Ovary (tissue), 9 donors: ENCODE data around the gene FECH. TPM values are rescaled to one million over a fixed set of nuclear protein-coding genes. Genes with fewer than 3 reads are reported as not detected.

Source experiments
- DNase-seq, 5 donors: peaks; one replicate each; pipeline ENCODE4 v3.0.0-alpha.2; 2019 to 2020
- H3K27ac ChIP-seq, 2 donors: fragments of 200-600 bp; one replicate each; pipeline versions ENCODE4 v1.5.1 to v1.8.0; 2019 to 2022
- H3K27me3 ChIP-seq: fragments of 200-600 bp; one replicate; pipeline ENCODE4 v1.8.0; 2022
- H3K36me3 ChIP-seq: fragments of 200-600 bp; sonication (generic); one replicate; pipeline ENCODE4 v1.5.1; 2019
- H3K4me1 ChIP-seq: one replicate; pipeline ENCODE4 v1.8.1; 2013; ENCODE audit warnings: mild to moderate bottlenecking, moderate library complexity; ENCODE audit not compliant: insufficient read depth
- H3K4me3 ChIP-seq: fragments of 200-600 bp; sonication (generic); one replicate; pipeline ENCODE4 v1.5.1; 2017
- H3K9me3 ChIP-seq, 2 donors: fragments of 200-600 bp in 1 of 2; sonication (generic) in 1 of 2; one replicate each; pipeline versions ENCODE4 v1.5.1 to v1.8.1; 2013 to 2019; ENCODE audit warnings: mild to moderate bottlenecking in 1 of 2, moderate library complexity in 1 of 2
- EP300 ChIP-seq: sonication (generic); formaldehyde crosslinking; IDR thresholded peaks from one replicate; pipeline ENCODE4 v1.6.1; 2017; ENCODE audit warnings: antibody characterized with exemption
- POLR2A ChIP-seq: fragments of 450-650 bp; IDR thresholded peaks from one replicate; pipeline ENCODE4 v1.6.1; 2017; ENCODE audit warnings: antibody characterized with exemption, mild to moderate bottlenecking, moderate library complexity
- WGBS, 3 donors: extraction: QIAGEN DNeasy Blood & Tissue Kit in 1 of 3; methylation state at CpG; one replicate each; pipeline versions ENCODE4 v1.1.5 to v1.1.7; 2013 to 2017; 5-methylcytosine and 5-hydroxymethylcytosine counted together
- intact Hi-C, 4 donors: fragments of 100-400 bp; cut with DNase I; formaldehyde crosslinking; loops; one replicate each; pipeline versions ENCODE4 v1.11.0 to v1.15.1; 2022 to 2023
- polyA plus RNA-seq, 2 donors: library from polyadenylated mRNA; stranded (reverse); fragments of 200-250 nt in 1 of 2; fragments of 350-450 nt in 1 of 2; fragmentation: Illumina TruSeq in 1 of 2; extraction: RNeasy Lipid Tissue Mini Kit (QIAGEN cat#74804) in 1 of 2; gene quantifications; one replicate each; pipeline ENCODE4 v1.2.3, GENCODE V29; 2013 to 2014
- total RNA-seq, 7 donors: library from RNA; depleted of rRNA in 2 of 7; stranded (reverse); fragments of >200 nt in 2 of 7; fragmentation: NEBNext Ultra II Directional in 3 of 7; extraction: Animal tissue kit (Norgen Biotek cat#: 25700) in 3 of 7; gene quantifications; one replicate each; pipeline versions ENCODE4 v1.1.0 to v1.2.4, GENCODE V29; 2016 to 2023
- TF ChIP-seq, protein P1 (sequence below), 3 donors: fragments of 450-650 bp in 2 of 3; fragments of 200-600 bp in 1 of 3; IDR thresholded peaks; one replicate each; pipeline versions ENCODE4 v1.5.1 to v1.8.0; 2016 to 2022; ENCODE audit warnings: antibody characterized with exemption in 3 of 3, mild to moderate bottlenecking in 1 of 3
- donor health status: DM: no; HTN: no; CAD: no; lungs with moderate emphysema.
- donor health status: DM: no; HTN: no; CAD: no.
- donor health status: Bipolar disorder and iron deficiency.
- donor health status: DM: yes; HTN: yes; CAD: no.
- donor health status: DM: no; HTN: no; CAD: no.
- donor health status: DM: yes; HTN: yes; CAD: no.

The FECH gene
- total and polyA plus RNA-seq, 9 donors: 10.0 to 35.8 (median 19.4) TPM

DNA sequence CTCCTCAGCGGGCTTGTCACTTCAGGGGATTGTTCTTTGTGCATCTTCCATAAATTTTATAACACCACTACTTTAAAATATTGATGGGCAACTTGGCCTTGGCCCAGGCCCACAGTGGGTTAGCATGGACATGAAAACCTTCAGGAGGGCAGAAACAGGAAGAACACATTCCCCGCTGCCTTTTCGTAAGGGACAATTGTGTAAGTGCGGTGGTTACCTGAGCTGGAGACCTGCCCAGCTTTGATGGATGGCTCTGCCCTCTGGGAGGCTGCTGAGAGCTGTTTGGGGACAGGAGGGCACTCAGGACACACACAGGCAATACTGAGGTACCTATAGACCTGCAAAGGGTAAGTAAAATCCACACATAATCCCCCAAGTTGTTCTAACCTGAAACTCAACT is 46.8 kb downstream of the FECH start:
- no peak for DNase-seq
- Histone ChIP-seq H3K4me3 (no peak overlapping the region), H3K4me1 (no peaks in the 10 kb centered on the region), H3K9me3 (no peaks in the 10 kb centered on the region), H3K36me3 (no peaks in the 10 kb centered on the region), H3K27me3 (no peaks in the 10 kb centered on the region), H3K27ac (no peak overlapping the region)
- WGBS, 3 donors: 92 to 95% (median 92%) methylated on average over 4 of the region's 4 CpGs
- intact Hi-C loops: no loop called here
- TF ChIP-seq EP300 (no peak), POLR2A (no peak)
- TF ChIP-seq, protein P1, sequence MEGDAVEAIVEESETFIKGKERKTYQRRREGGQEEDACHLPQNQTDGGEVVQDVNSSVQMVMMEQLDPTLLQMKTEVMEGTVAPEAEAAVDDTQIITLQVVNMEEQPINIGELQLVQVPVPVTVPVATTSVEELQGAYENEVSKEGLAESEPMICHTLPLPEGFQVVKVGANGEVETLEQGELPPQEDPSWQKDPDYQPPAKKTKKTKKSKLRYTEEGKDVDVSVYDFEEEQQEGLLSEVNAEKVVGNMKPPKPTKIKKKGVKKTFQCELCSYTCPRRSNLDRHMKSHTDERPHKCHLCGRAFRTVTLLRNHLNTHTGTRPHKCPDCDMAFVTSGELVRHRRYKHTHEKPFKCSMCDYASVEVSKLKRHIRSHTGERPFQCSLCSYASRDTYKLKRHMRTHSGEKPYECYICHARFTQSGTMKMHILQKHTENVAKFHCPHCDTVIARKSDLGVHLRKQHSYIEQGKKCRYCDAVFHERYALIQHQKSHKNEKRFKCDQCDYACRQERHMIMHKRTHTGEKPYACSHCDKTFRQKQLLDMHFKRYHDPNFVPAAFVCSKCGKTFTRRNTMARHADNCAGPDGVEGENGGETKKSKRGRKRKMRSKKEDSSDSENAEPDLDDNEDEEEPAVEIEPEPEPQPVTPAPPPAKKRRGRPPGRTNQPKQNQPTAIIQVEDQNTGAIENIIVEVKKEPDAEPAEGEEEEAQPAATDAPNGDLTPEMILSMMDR (IDR thresholded peaks at IDR 0.05): no peak

DNA sequence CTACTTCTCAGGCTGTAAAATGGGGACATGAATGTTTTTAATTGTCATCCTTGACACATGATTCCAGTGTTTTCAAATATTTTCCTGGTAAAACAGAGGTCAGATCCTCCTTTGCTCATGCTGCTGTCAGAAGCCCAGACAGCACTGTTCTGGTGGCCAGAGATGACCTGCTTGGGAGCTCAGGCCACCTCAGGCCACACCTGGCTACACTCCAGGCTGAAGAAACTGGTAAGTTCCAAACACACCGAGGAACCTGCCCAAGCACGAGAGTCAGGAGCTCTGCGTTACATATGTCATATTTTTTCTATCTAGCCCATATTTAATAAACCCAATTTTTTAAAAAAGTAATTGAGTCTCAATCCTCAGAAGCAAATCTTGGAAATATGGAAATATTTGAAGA is 47.9 kb downstream of the FECH start:
- 91 to 99% (median 93%) methylated on average over 3 of the region's 3 CpGs for WGBS, 3 donors
- Histone ChIP-seq H3K27me3 (no peaks in the 10 kb centered on the region), H3K4me1 (no peaks in the 10 kb centered on the region), H3K27ac (no peak overlapping the region), H3K36me3 (no peaks in the 10 kb centered on the region), H3K4me3 (no peak overlapping the region), H3K9me3 (no peaks in the 10 kb centered on the region)
- intact Hi-C loops: no loop called here
- TF ChIP-seq POLR2A (no peak), EP300 (no peak)
- TF ChIP-seq, protein P1 (IDR thresholded peaks at IDR 0.05): no peak
- no peak for DNase-seq

DNA sequence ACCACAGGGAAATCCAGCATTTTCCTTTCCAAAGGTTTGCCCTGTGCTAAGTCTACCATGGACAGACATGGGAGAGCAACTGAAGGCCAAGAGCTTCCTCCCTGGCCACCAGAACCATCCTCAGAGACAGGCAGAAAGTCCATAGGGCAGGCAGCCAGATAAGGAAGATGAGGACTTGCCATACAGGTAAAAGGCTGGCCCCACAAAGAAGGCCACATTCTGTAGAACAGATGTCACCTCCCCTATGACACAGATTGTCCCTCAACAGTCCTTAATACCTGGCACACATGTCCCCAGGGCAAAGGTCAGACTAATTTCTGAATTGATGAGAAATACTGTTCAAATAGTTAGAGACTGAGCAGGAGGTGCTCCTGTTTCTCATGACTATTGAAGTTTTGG is 52.0 kb downstream of the FECH start:
- no peak for TF ChIP-seq EP300
- TF ChIP-seq, protein P1 (IDR thresholded peaks at IDR 0.05): no peak
- TF ChIP-seq POLR2A: no peak
- intact Hi-C loops: no loop called here
- no peak overlapping the region for H3K4me3 ChIP-seq
- no peak overlapping the region for H3K27ac ChIP-seq
- no peaks in the 10 kb centered on the region for H3K4me1 ChIP-seq
- no peak for DNase-seq
- H3K27me3 ChIP-seq: no peaks in the 10 kb centered on the region
- H3K9me3 ChIP-seq: no peaks in the 10 kb centered on the region
- H3K36me3 ChIP-seq: no peaks in the 10 kb centered on the region

DNA sequence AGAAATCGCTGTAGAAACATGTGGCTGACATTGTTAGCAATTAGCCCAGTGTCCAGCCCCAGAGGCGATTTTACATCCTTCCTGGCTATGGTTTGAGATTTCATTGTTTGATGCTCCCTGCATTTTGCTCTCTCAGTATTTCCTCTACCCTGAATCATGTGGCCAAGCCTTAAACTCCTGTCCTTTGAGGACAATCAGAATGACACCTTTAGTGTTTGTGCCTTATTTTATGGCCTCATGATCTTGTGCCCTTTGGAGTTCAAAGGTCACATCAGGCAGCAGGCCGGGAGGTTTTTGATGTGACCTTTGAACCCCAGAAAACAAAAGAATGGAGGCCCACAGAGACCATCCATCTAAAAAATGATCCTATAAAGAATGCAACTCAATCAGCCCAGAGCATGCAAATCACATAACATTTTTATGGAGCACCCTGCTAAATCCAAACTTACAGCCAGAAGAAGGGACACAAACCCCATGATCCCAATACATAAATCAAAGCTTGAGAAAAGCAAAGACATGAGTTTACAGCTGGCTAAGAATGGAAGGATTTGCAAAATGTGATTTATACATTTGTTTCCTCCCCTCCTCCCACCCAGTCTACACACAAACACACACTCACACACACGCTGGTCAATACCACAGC is 52.5 kb downstream of the FECH start:
- 40 to 47% (median 42%) methylated on average over 4 of the region's 4 CpGs for WGBS, 3 donors

More for the DNA sequence above, 52.5 kb downstream of the FECH start:
- intact Hi-C loops: no loop called here
- no peaks in the 10 kb centered on the region for H3K4me1 ChIP-seq
- H3K4me3 ChIP-seq: no peak overlapping the region
- H3K36me3 ChIP-seq: no peaks in the 10 kb centered on the region
- no peak for TF ChIP-seq EP300
- TF ChIP-seq, protein P1 (IDR thresholded peaks at IDR 0.05): no peak
- no peak for TF ChIP-seq POLR2A
- no peak for DNase-seq
- no peak overlapping the region for H3K27ac ChIP-seq
- no peaks in the 10 kb centered on the region for H3K27me3 ChIP-seq
- H3K9me3 ChIP-seq: no peaks in the 10 kb centered on the region
